Measurements from ENCODE around the gene RBFOX2.
"Not testable (repeated sequence)": the region's sequence is repeated elsewhere in the genome, so short reads cannot be mapped to it uniquely, and the experiment has no call there.

Gene RBFOX2

GRCh38 chr22:35792506-35792905, 236.1 kb downstream of the RBFOX2 start:
- in situ Hi-C loops (cut with HindIII; ENCODE audit: low sequenced_read_pairs), result no loop called here

- in situ Hi-C loops (cut with HindIII; ENCODE audit: low sequenced_read_pairs), result not testable (repeated sequence)
These were observed 236.8 kb downstream of the RBFOX2 start for GRCh38 chr22:35791788-35792187.

- in situ Hi-C loops (cut with HindIII; ENCODE audit: low sequenced_read_pairs), result no loop called here
These were observed 243.3 kb downstream of the RBFOX2 start for GRCh38 chr22:35785181-35785923.

- in situ Hi-C loops (cut with HindIII; ENCODE audit: low sequenced_read_pairs), result no loop called here
These were observed 244.0 kb downstream of the RBFOX2 start for GRCh38 chr22:35784633-35785032.

GRCh38 chr22:35783943-35784614, 244.5 kb downstream of the RBFOX2 start:
- in situ Hi-C loops (cut with HindIII; ENCODE audit: low sequenced_read_pairs), result no loop called here

- in situ Hi-C loops (cut with HindIII; ENCODE audit: low sequenced_read_pairs), result no loop called here
These were observed 246.1 kb downstream of the RBFOX2 start for GRCh38 chr22:35782504-35782903.

- in situ Hi-C loops (cut with HindIII; ENCODE audit: low sequenced_read_pairs), result no loop called here
These were observed 246.7 kb downstream of the RBFOX2 start for GRCh38 chr22:35781898-35782297.

GRCh38 chr22:35777335-35777975, 251.2 kb downstream of the RBFOX2 start:
- in situ Hi-C loops (cut with HindIII; ENCODE audit: low sequenced_read_pairs), result no loop called here

GRCh38 chr22:35775339-35775738, 253.3 kb downstream of the RBFOX2 start:
- in situ Hi-C loops (cut with HindIII; ENCODE audit: low sequenced_read_pairs), result no loop called here

GRCh38 chr22:35769974-35770373, 258.6 kb downstream of the RBFOX2 start:
- in situ Hi-C loops (cut with HindIII; ENCODE audit: low sequenced_read_pairs), result no loop called here

- in situ Hi-C loops (cut with HindIII; ENCODE audit: low sequenced_read_pairs), result no loop called here
These were observed 261.7 kb downstream of the RBFOX2 start for GRCh38 chr22:35766654-35767580.

GRCh38 chr22:35761037-35761436, 267.6 kb downstream of the RBFOX2 start:
- in situ Hi-C loops (cut with HindIII; ENCODE audit: low sequenced_read_pairs), result no loop called here

GRCh38 chr22:35758394-35758793, 270.2 kb downstream of the RBFOX2 start:
- in situ Hi-C loops (cut with HindIII; ENCODE audit: low sequenced_read_pairs), result no loop called here

- in situ Hi-C loops (cut with HindIII; ENCODE audit: low sequenced_read_pairs), result no loop called here
These were observed 271.9 kb downstream of the RBFOX2 start for GRCh38 chr22:35756722-35757121.

- in situ Hi-C loops (cut with HindIII; ENCODE audit: low sequenced_read_pairs), result no loop called here
These were observed 273.9 kb downstream of the RBFOX2 start for GRCh38 chr22:35754761-35755160.

GRCh38 chr22:35752863-35753189, 275.8 kb downstream of the RBFOX2 start:
- in situ Hi-C loops (cut with HindIII; ENCODE audit: low sequenced_read_pairs), result no loop called here

GRCh38 chr22:35752006-35752862, 276.4 kb downstream of the RBFOX2 start:
- in situ Hi-C loops (cut with HindIII; ENCODE audit: low sequenced_read_pairs), result no loop called here

GRCh38 chr22:35749808-35750207, 278.8 kb downstream of the RBFOX2 start:
- in situ Hi-C loops (cut with HindIII; ENCODE audit: low sequenced_read_pairs), result no loop called here

GRCh38 chr22:35746946-35747703, 281.5 kb downstream of the RBFOX2 start:
- in situ Hi-C loops (cut with HindIII; ENCODE audit: low sequenced_read_pairs), result no loop called here

All from DLD1 (cell line).